ENCODE data around the gene SLC27A5. TPM values are rescaled to one million over a fixed set of nuclear protein-coding genes. Genes with fewer than 3 reads are reported as not detected.

Gene SLC27A5
- total and polyA plus RNA-seq, 10 donors: 6.0 to 26.8 (median 8.6) TPM

- peaks cover 0 to 35% (median 27%) of the 10 kb centered on the region in 6 donors for H3K36me3 ChIP-seq
- H3K4me3 ChIP-seq: peak overlapping the region; percentile 42 to 90 (median 57)
- peak; percentile 78 for DNase-seq
- intact Hi-C loops (cut with DNase I; ENCODE audit: low total_unique reads): no loop called here
- H3K4me1 ChIP-seq: peaks cover 47 to 84% (median 71%) of the 10 kb centered on the region in 6 donors
- H3K27me3 ChIP-seq (replicated peaks in 1 of 7): peaks cover 0 to 11% (median 0%) of the 10 kb centered on the region in 7 donors
- H3K9me3 ChIP-seq: no peaks in the 10 kb centered on the region
- 32 to 40% (median 36%) methylated on average over 12 of the region's 12 CpGs for WGBS, 5 donors
- H3K27ac ChIP-seq: peak overlapping the region; percentile 37 to 100 (median 99)
- TF ChIP-seq POLR2A (IDR thresholded peaks at IDR 0.05) (no peak), CTCF (IDR thresholded peaks at IDR 0.05 in 8 of 11, conservative IDR thresholded peaks at IDR 0.05 in 3 of 11) (no peak), POLR2AphosphoS5 (IDR thresholded peaks at IDR 0.05) (no peak)
Observed at GRCh38 chr19:58557221-58558065, 45.7 kb upstream of the SLC27A5 start.

- DNase-seq: peak; percentile 69
- Histone ChIP-seq H3K36me3 (peaks cover 0 to 42% (median 34%) of the 10 kb centered on the region in 6 donors), H3K4me1 (peaks cover 40 to 82% (median 66%) of the 10 kb centered on the region in 6 donors), H3K27ac (peak overlapping the region in 6 of 8 donors; percentile 95 to 100 (median 99)), H3K27me3 (replicated peaks in 1 of 7) (peaks cover 0 to 4% (median 0%) of the 10 kb centered on the region in 7 donors), H3K9me3 (no peaks in the 10 kb centered on the region), H3K4me3 (peak overlapping the region in 6 of 8 donors; percentile 48 to 90 (median 62))
- 58 to 72% (median 66%) methylated on average over 10 of the region's 10 CpGs for WGBS, 5 donors
- TF ChIP-seq CTCF (IDR thresholded peaks at IDR 0.05 in 8 of 11, conservative IDR thresholded peaks at IDR 0.05 in 3 of 11) (no peak), POLR2AphosphoS5 (IDR thresholded peaks at IDR 0.05) (no peak), POLR2A (IDR thresholded peaks at IDR 0.05) (no peak)
- intact Hi-C loops (cut with DNase I; ENCODE audit: low total_unique reads): no loop called here
Observed at GRCh38 chr19:58556622-58557220, 44.9 kb upstream of the SLC27A5 start.

- peaks cover 0 to 49% (median 41%) of the 10 kb centered on the region in 6 donors for H3K36me3 ChIP-seq
- H3K27me3 ChIP-seq (replicated peaks in 1 of 7): no peaks in the 10 kb centered on the region
- peaks cover 36 to 75% (median 61%) of the 10 kb centered on the region in 6 donors for H3K4me1 ChIP-seq
- peak overlapping the region in 6 of 8 donors; percentile 95 to 100 (median 99) for H3K27ac ChIP-seq
- intact Hi-C loops (cut with DNase I; ENCODE audit: low total_unique reads): no loop called here
- no peak for TF ChIP-seq CTCF (IDR thresholded peaks at IDR 0.05 in 8 of 11, conservative IDR thresholded peaks at IDR 0.05 in 3 of 11)
- no peak for TF ChIP-seq POLR2A (IDR thresholded peaks at IDR 0.05)
- no peak for TF ChIP-seq POLR2AphosphoS5 (IDR thresholded peaks at IDR 0.05)
- 79 to 86% (median 81%) methylated on average over 16 of the region's 16 CpGs for WGBS, 5 donors
- peak overlapping the region in 2 of 8 donors; percentile 73 to 90 for H3K4me3 ChIP-seq
- H3K9me3 ChIP-seq: no peaks in the 10 kb centered on the region
- peak; percentile 84 for DNase-seq
Observed at GRCh38 chr19:58555920-58556621, 44.3 kb upstream of the SLC27A5 start.
